IMR-90 (cell line): ENCODE data around the gene ABLIM3. TPM values are rescaled to one million over a fixed set of nuclear protein-coding genes. Genes with fewer than 3 reads are reported as not detected.

Experiments
- ATAC-seq: fragments of 200-7000 bp; cut with Tn5 transposase; 2 replicates; pipeline ENCODE4 v1.9.1; 2020; ENCODE audit warnings: low read depth, mild to moderate bottlenecking, moderate library complexity
- BruUV-seq: library from RNA; stranded (reverse); fragments of 400-500 nt; replicated peaks from 2 replicates; lab custom pipeline; 2021; lab: Mats Ljungman, UMichigan
- CTCF ChIA-PET: fragments of 300-600 bp; formaldehyde crosslinking; extraction: SDS; loops from one replicate; lab custom pipeline; 2021; ENCODE audit warnings: antibody characterized with exemption; lab: Yijun Ruan, JAX
- POLR2A ChIA-PET: fragments of 300-600 bp; sonication (Branson Sonifier 250); formaldehyde crosslinking; loops from one replicate; lab custom pipeline; 2022; ENCODE audit warnings: antibody characterized with exemption; ENCODE audit not compliant: unreplicated experiment; lab: Charles Lee
- DNase-seq: peaks from one replicate; pipeline ENCODE4 v3.0.0; 2013
- H2AFZ ChIP-seq: replicated peaks from 2 replicates; pipeline ENCODE3; 2013; ENCODE audit warnings: low read length, mild to moderate bottlenecking; ENCODE audit not compliant: poor library complexity
- H2AK5ac ChIP-seq: 2 replicates; pipeline ENCODE4 v1.6.1; 2013; ENCODE audit warnings: low read depth, low read length, inconsistent platforms
- H2AK9ac ChIP-seq: replicated peaks from 2 replicates; pipeline ENCODE3; 2013; ENCODE audit warnings: mild to moderate bottlenecking, low read depth, low read length, moderate library complexity; ENCODE audit not compliant: poor library complexity
- H2BK120ac ChIP-seq: 2 replicates; pipeline ENCODE4 v1.6.1; 2013; ENCODE audit warnings: low read depth, low read length, inconsistent platforms
- H2BK15ac ChIP-seq: 3 replicates; pipeline ENCODE4 v1.6.1; 2013; ENCODE audit warnings: low read depth, low read length, inconsistent platforms
- H2BK20ac ChIP-seq: 2 replicates; pipeline ENCODE4 v1.6.1; 2013; ENCODE audit warnings: low read depth, mild to moderate bottlenecking, inconsistent platforms, low read length, moderate library complexity
- H2BK5ac ChIP-seq: 2 replicates; pipeline ENCODE4 v1.6.1; 2013; ENCODE audit warnings: mild to moderate bottlenecking, low read depth, low read length, inconsistent platforms; ENCODE audit not compliant: poor library complexity, severe bottlenecking
- H3K14ac ChIP-seq: replicated peaks from 2 replicates; pipeline ENCODE4 v1.6.1; 2013; ENCODE audit warnings: low read depth, low read length, inconsistent platforms
- H3K18ac ChIP-seq: 2 replicates; pipeline ENCODE4 v1.6.1; 2013; ENCODE audit warnings: low read depth, low read length, control low read depth
- H3K23ac ChIP-seq: 2 replicates; pipeline ENCODE4 v1.6.1; 2013; ENCODE audit warnings: low read depth, low read length, inconsistent platforms
- H3K27ac ChIP-seq: 2 replicates; pipeline ENCODE4 v1.5.1; 2013; ENCODE audit warnings: mild to moderate bottlenecking, control low read depth, low read length; ENCODE audit not compliant: insufficient read depth
- H3K27me3 ChIP-seq: 2 replicates; pipeline ENCODE4 v1.6.1; 2013; ENCODE audit warnings: low read length; ENCODE audit not compliant: control insufficient read depth, insufficient read depth
- H3K36me3 ChIP-seq: 2 replicates; pipeline ENCODE4 v1.6.1; 2013; ENCODE audit warnings: low read length, mixed read lengths; ENCODE audit not compliant: control insufficient read depth, insufficient read depth
- H3K4ac ChIP-seq: 2 replicates; pipeline ENCODE4 v1.6.1; 2013; ENCODE audit warnings: low read depth, low read length, inconsistent platforms
- H3K4me1 ChIP-seq: 2 replicates; pipeline ENCODE4 v1.6.1; 2013; ENCODE audit warnings: low read length, mixed read lengths; ENCODE audit not compliant: control insufficient read depth, insufficient read depth
- H3K4me2 ChIP-seq: 2 replicates; pipeline ENCODE4 v1.6.1; 2013; ENCODE audit warnings: low read depth, mild to moderate bottlenecking, control low read depth, low read length, moderate library complexity
- H3K4me3 ChIP-seq: 2 replicates; pipeline ENCODE4 v1.5.1; 2013; ENCODE audit warnings: low read depth, mild to moderate bottlenecking, control low read depth, low read length, moderate library complexity; ENCODE audit not compliant: insufficient read depth
- H3K56ac ChIP-seq: 2 replicates; pipeline ENCODE4 v1.6.1; 2013; ENCODE audit warnings: low read length, inconsistent platforms; ENCODE audit not compliant: insufficient read depth; ENCODE audit errors: extremely low read depth
- H3K79me1 ChIP-seq, 2 experiments: 2 replicates each; pipeline ENCODE4 v1.6.1; 2013; ENCODE audit warnings: low read length in 2 of 2, inconsistent platforms in 1 of 2, low read depth in 1 of 2
- H3K9ac ChIP-seq: 2 replicates; pipeline ENCODE4 v1.6.1; 2013; ENCODE audit warnings: low read depth, low read length, control low read depth
- H3K9me1 ChIP-seq: 2 replicates; pipeline ENCODE4 v1.6.1; 2013; ENCODE audit warnings: low read length, inconsistent platforms; ENCODE audit not compliant: insufficient read depth
- H3K9me3 ChIP-seq: 2 replicates; pipeline ENCODE4 v1.6.1; 2013; ENCODE audit warnings: low read length; ENCODE audit not compliant: control insufficient read depth, insufficient read depth
- H4K20me1 ChIP-seq: 2 replicates; pipeline ENCODE4 v1.6.1; 2013; ENCODE audit warnings: low read length, inconsistent platforms; ENCODE audit not compliant: insufficient read depth
- H4K5ac ChIP-seq: 2 replicates; pipeline ENCODE4 v1.6.1; 2013; ENCODE audit warnings: mild to moderate bottlenecking, low read depth, low read length, control low read depth
- H4K8ac ChIP-seq, 2 experiments: 2 replicates each; pipeline ENCODE4 v1.6.1; 2013; ENCODE audit warnings: low read depth in 2 of 2, low read length in 2 of 2, control low read depth in 1 of 2, inconsistent platforms in 1 of 2
- H4K91ac ChIP-seq: 2 replicates; pipeline ENCODE4 v1.6.1; 2013; ENCODE audit warnings: low read depth, low read length, inconsistent platforms; ENCODE audit not compliant: insufficient read depth
- CEBPB ChIP-seq: IDR thresholded peaks from 2 replicates; pipeline ENCODE4 v1.6.1; 2012; ENCODE audit warnings: low read depth, low read length, improper control_type of control experiment
- CHD1 ChIP-seq: IDR thresholded peaks from 2 replicates; pipeline ENCODE4 v1.6.1; 2012; ENCODE audit warnings: low read depth, low read length, improper control_type of control experiment
- MAZ ChIP-seq: IDR thresholded peaks from 2 replicates; pipeline ENCODE4 v1.6.1; 2012; ENCODE audit warnings: low read depth, mild to moderate bottlenecking, low read length, improper control_type of control experiment, moderate library complexity, borderline replicate concordance
- MXI1 ChIP-seq: IDR thresholded peaks from 2 replicates; pipeline ENCODE4 v1.6.1; 2012; ENCODE audit warnings: low read depth, mild to moderate bottlenecking, low read length, moderate library complexity, borderline replicate concordance
- NFE2L2 ChIP-seq: fragments of 150-350 bp; IDR thresholded peaks from 2 replicates; pipeline ENCODE4 v1.6.1; 2016; ENCODE audit warnings: low read depth, mild to moderate bottlenecking, low read length
- RAD21 ChIP-seq: IDR thresholded peaks from 2 replicates; pipeline ENCODE4 v1.6.1; 2012; ENCODE audit warnings: low read length, improper control_type of control experiment
- RFX5 ChIP-seq: IDR thresholded peaks from 2 replicates; pipeline ENCODE4 v1.8.0; 2012; ENCODE audit warnings: low read depth, mild to moderate bottlenecking, low read length, moderate library complexity
- SMC3 ChIP-seq: fragments of 150-350 bp; IDR thresholded peaks from 2 replicates; pipeline ENCODE4 v1.6.1; 2016; ENCODE audit warnings: low read depth, mild to moderate bottlenecking, antibody characterized with exemption, low read length, moderate library complexity
- WGBS, 2 experiments: methylation state at CpG; one replicate each; pipeline versions ENCODE4 v1.1.5 to v1.1.7; 2013; ENCODE audit warnings: missing lambda C conversion rate in 2 of 2; ENCODE audit not compliant: insufficient read length in 1 of 2; ENCODE audit errors: extremely low coverage in 2 of 2; 5-methylcytosine and 5-hydroxymethylcytosine counted together
- dilution Hi-C: fragments of 300-500 bp; cut with HindIII; formaldehyde crosslinking; loops from one replicate; pipeline ENCODE4 v1.14.3; 2018; ENCODE audit warnings: low sequenced_read_pairs; ENCODE audit not compliant: unreplicated experiment
- in situ Hi-C: fragments of 300-500 bp; cut with MboI; formaldehyde crosslinking; loops from 3 replicates; pipeline ENCODE4 v1.14.3; 2019; ENCODE audit warnings: low sequenced_read_pairs, inconsistent platforms, mixed read lengths
- intact Hi-C: fragments of 100-400 bp; cut with micrococcal nuclease; formaldehyde crosslinking; loops from 2 replicates; pipeline ENCODE4 v1.10.0; 2022
- polyA plus RNA-seq, 3 experiments: library from polyadenylated mRNA; depleted of rRNA; stranded (reverse); fragments of >200 nt; gene quantifications; 2 replicates each; pipeline ENCODE4 v1.2.3, GENCODE V29; 2012; ENCODE audit warnings: low replicate concordance in 1 of 3
- total RNA-seq: library from RNA; depleted of rRNA; stranded (reverse); fragments of >200 nt; gene quantifications from 2 replicates; pipeline ENCODE4 v1.2.3, GENCODE V29; 2012
- TF ChIP-seq, protein P1 (sequence below): conservative IDR thresholded peaks from 2 replicates; pipeline ENCODE4 v1.5.1; 2012; ENCODE audit warnings: mild to moderate bottlenecking, low read depth, low read length, improper control_type of control experiment

The ABLIM3 gene
- total and polyA plus RNA-seq, 2 of the 4 experiments (the other 2 are of a cell fraction), result 33.3 to 69.9 TPM

DNA sequence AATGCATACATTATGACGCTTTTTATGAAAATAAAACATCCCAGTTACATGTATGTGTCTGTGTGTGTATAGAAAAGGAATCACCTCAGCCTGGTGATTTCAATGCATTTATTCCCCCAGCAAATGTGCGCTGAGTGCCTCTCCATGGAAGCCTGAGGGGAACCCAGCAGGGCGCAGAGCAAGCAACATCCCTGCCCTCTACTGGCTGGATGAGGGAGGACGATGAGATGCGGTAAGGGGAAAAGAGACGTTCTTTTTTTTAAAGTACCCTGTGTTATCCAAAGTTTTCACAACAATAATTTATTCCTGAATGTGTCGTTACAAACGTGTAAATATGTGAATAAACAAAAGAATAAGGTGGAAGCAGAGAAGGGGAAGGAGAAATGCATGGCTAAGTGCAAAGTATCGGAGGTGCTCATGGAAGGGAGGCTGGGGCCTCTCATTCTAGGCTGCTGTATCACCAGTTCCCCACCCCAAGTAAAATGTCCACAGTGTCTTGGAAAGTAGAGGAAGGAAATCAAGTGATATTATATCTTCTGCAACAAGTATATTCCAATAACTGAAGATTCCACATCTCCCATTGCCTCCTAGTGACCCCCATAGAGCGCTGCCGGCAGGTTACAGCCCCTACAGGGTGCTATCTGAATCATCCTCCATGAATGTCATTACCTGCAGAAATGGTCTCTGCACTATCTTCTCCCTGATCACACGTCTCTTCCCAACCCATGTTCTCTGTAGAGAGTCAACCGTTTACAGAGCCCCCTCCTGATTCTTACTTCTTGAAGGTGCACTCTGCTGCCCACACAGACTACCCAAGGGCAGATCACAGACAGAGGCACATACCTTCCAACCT lies 13.0 kb upstream of the ABLIM3 start:
- Histone ChIP-seq H3K79me1 (no peaks in the 10 kb centered on the region), H2AFZ (peak overlapping the region; percentile 35), H4K91ac (no peak overlapping the region), H2AK9ac (no peak overlapping the region), H4K5ac (no peak overlapping the region), H2BK120ac (0 out of 2 replicates have a peak overlapping the region, but pooled peaks have one; percentile 37), H3K23ac (no peak overlapping the region), H2BK15ac (no peak overlapping the region), H3K9me3 (no peaks in the 10 kb centered on the region), H3K27me3 (no peaks in the 10 kb centered on the region), H4K8ac (peak overlapping the region in 1 of 2 experiments; percentile 17; a peak in 2 of 4 replicates), H3K4me2 (no peak overlapping the region), H3K18ac (no peak overlapping the region), H3K9ac (no peak overlapping the region), H3K9me1 (peaks cover 4% of the 10 kb centered on the region; the same call in 1 of the 2 replicates), H3K36me3 (no peaks in the 10 kb centered on the region), H3K4ac (no peak overlapping the region), H2BK20ac (no peak overlapping the region; the same call in 1 of the 2 replicates), H3K14ac (no peak overlapping the region), H2AK5ac (peak overlapping the region; percentile 31; the same call in 1 of the 2 replicates), H3K27ac (no peak overlapping the region), H2BK5ac (no peak overlapping the region), H3K56ac (no peak overlapping the region), H3K4me1 (peaks cover 10% of the 10 kb centered on the region), H3K4me3 (no peak overlapping the region), H4K20me1 (no peaks in the 10 kb centered on the region)
- TF ChIP-seq CHD1 (no peak), RFX5 (no peak), RAD21 (peak; percentile 51), MXI1 (no peak), SMC3 (peak; percentile 45; the same call in 1 of the 2 replicates), MAZ (no peak), CEBPB (no peak), NFE2L2 (no peak)
- TF ChIP-seq, protein P1, sequence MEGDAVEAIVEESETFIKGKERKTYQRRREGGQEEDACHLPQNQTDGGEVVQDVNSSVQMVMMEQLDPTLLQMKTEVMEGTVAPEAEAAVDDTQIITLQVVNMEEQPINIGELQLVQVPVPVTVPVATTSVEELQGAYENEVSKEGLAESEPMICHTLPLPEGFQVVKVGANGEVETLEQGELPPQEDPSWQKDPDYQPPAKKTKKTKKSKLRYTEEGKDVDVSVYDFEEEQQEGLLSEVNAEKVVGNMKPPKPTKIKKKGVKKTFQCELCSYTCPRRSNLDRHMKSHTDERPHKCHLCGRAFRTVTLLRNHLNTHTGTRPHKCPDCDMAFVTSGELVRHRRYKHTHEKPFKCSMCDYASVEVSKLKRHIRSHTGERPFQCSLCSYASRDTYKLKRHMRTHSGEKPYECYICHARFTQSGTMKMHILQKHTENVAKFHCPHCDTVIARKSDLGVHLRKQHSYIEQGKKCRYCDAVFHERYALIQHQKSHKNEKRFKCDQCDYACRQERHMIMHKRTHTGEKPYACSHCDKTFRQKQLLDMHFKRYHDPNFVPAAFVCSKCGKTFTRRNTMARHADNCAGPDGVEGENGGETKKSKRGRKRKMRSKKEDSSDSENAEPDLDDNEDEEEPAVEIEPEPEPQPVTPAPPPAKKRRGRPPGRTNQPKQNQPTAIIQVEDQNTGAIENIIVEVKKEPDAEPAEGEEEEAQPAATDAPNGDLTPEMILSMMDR, result peak; percentile 65
- CTCF ChIA-PET, result no interaction called here
- peak; percentile 41 for DNase-seq
- 80% methylated on average over 3 of the region's 13 CpGs; no CpG with 5 or more reads in 1 of the 2 experiments for WGBS, 2 experiments
- dilution Hi-C loops (no loop called here), intact Hi-C loops (loop anchor here (5.0 kb wide), 2 partner anchors 301 to 634 kb away; partner anchors contain the start of gene ADRB2), in situ Hi-C loops (no loop called here)
- BruUV-seq, result no TSS peak
- POLR2A ChIA-PET, result no interaction called here
- peak; percentile 80 for ATAC-seq
